ENCODE data around the gene PPP1R16B.
A peak's percentile ranks its signal among the peaks of the same experiment; 100 is the strongest.
"Not testable (repeated sequence)": the region's sequence is repeated elsewhere in the genome, so short reads cannot be mapped to it uniquely, and the experiment has no call there.

Gene PPP1R16B

DNA sequence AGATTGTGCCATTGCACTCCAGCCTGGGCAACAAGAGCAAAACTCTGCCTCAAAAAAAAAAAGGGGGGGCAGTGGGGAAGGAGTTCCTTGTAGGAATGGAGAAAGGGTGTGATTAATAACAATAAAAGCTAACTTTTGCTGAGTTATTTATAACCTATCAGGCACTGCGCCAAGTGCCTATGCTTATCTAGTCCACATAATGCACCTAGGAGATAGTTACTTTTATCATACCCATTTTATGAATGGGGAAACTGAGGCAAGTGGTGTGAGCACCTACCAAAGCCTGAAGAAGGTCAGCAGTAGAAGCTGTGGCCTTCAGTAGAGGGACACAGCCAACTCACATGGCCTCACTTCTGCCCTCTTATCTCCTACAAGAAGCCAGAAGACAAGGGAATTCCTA, 13.6 kb upstream of the PPP1R16B start:
- no peak for DNase-seq (ENCODE audit: low spot score)

- not testable (repeated sequence) for DNase-seq (ENCODE audit: low spot score)
These were observed 11.4 kb upstream of the PPP1R16B start for GRCh38 chr20:38794057-38794456.

DNA sequence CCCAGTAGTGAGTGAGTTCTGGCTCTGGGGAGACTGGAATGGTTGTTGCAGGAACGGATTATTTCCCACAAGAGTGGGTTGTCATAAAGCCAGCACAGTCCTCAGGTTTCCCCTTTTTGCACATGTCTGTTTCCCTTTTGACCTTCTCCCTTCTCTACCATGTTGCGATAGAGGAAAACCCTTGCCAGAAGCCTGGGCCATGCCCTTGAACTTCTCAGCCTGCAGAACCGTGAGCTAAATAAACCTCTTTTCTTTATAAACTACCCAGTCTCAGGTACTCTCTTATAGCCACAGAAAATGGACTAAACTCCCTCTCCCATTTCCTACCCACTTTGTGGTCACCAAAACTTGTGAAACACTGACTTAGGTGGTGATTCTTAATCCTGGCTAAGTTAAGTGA, 7.2 kb upstream of the PPP1R16B start:
- no peak for DNase-seq (ENCODE audit: low spot score)

DNA sequence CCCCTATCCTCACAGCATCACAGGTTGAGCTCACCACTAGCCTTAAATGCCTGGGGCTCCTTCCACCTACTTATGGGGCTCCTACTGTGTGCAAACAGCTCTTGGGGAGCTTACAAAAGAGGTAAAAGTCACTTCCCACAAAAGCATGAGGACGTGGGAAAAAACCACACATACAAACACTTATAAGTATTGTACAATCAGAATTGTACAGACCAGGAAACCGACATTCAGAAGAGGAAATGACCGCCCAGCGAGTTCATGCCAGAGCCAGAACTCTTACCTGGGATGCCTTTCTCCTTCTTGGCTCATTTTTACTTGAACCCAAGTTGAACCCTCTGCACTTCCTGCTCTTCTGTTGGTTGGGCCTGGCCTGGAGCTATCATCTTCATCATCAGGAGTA, 6.3 kb upstream of the PPP1R16B start:
- no peak for DNase-seq (ENCODE audit: low spot score)

GRCh38 chr20:38800882-38801281, 4.6 kb upstream of the PPP1R16B start:
- DNase-seq (ENCODE audit: low spot score): no peak

DNA sequence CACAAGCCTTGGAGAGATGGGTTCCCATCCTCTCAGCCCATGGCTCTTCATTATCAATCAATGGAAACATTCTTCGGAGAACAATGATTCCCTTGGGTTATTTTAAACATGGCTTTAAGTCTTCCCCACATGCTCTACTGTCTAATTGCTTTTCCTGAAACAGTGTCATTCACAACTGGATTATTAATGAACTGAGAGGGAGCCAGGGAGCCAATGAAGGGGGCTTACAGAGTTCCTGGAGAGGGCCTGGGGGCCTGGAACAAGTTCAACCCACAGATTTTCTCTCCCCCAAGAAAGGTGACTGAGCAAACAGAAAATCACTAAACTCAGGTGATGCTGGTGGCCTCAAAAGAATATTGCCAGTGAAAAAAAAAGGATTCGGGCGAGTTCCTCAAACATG, 1.3 kb upstream of the PPP1R16B start:
- DNase-seq (ENCODE audit: low spot score): no peak

DNA sequence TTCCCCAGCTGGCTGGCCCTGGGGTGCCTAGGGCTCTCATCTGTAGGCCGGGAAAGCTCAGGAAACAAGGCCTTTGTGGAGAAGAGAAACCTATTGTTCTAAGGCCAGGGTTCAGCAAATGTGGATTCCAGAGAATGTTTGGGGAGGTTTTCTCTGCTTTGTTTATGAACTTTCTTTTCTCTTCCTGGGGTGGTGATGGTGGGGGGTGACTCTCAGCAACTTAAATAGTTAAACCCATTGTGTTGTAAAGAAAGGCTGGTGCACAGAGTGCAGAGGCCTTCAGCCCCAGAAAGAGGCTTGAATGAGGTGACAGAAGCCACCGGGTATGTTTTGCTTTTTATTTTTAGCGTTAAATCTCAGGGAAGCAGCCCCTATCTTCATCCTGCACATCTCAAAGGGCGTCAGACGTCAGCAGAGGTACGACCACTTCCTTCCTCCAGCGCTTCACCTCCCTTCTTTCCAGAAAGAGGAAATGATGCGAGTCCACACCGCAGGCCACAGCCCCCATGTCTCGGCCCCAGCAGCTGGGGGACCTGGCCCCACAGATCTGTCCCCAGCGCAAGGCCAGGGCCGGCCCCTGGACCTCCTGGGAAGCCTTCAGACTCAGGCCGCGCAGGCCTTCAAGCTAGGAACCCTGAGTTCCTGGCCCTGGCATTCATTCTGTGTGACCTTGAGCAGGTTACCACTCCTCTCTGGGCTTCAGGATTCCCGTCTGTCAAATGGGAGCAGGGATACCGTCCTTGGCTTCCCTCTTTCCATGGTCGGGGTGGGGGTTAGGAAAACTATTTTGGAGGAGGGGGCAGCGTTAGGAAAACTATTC, 605 bp upstream of the PPP1R16B start:
- no peak for DNase-seq (ENCODE audit: low spot score)

DNA sequence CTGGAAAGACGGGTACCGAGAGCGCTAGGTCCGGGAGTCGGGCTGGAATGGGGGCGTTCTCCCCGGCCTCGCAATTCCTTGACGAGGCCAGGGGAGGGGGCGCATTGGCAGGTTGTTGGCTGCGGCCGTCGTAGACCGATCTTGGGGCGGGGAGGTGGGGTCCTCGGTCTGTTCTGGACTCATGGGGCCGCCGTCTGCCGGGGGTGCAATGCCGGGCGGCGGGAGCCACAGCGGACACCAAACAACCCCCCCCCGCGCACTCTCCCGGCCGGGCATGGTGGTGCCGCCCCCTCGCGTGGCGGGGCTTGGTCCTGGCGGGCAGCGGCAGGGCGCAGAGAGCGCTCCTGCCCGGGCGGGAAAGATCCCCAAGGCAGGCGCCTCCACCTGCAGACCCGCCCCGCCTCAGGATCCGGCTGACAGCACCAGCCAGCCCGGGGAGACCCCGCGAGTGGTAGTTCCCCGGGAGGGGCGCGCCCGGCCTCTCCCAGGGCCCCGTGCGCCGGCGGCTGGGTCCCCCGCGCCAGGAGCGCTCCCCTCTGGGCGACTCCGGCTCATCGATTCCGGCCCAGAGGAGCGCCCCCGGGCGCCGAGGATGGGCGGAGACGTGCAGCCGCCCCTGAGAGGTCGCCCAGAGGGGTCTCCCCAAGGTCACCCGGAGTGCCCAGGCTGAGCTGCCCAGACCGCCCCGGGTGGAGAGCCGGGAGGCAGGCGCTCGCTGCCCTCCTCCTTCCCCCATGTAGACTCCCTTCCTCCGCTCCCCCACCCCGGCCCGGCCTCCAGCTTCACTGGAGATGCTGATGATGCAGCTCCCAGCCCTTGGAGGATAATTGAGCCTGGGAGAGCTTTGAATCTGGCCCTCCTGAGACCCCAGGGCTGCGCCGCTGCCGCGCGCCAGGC, 709 bp downstream of the PPP1R16B start:
- no peak for DNase-seq (ENCODE audit: low spot score)

DNA sequence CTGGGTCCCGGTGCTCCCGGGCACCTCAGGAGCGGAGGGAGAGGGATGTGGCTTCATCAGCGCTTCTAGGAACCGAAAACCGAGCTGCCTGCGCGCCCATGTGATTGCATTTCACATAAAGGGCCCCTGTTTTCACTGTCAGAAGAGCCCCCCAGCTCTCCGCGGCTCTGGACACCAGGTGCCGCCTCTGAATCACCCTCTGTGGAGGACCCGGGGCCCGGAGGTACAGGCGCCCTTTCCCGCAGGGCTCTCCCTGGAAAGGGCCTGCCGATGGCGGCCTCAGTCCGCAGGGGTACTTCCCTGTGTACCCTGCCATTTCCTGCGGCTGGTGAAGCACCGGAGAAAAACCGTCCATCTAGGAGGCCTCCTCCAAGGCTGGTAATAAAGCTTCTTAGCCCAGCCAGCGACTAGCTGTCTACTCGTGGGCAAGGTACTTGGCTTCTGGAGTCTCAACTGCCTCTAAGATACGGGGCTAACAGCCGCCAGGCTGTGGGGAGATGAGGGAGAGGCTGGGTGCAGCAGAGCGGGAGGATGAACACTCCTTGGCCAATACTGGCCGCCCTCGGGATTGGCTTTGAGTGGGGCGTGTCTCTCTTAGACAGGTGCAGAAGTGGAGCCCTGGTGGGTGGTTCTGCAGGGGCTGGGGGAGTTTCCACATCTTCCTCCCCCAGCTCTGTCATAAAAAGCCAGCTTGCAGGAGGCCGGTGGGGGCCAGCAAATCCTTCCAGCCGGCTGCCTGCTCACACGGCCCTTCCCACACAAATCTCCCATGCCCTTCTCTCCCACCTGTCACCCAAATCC, 1.6 kb downstream of the PPP1R16B start:
- no peak for DNase-seq (ENCODE audit: low spot score)

GRCh38 chr20:38809942-38810341, 4.4 kb downstream of the PPP1R16B start:
- DNase-seq (ENCODE audit: low spot score): no peak

GRCh38 chr20:38810926-38811630, 5.6 kb downstream of the PPP1R16B start:
- no peak for DNase-seq (ENCODE audit: low spot score)

GRCh38 chr20:38811769-38812168, 6.3 kb downstream of the PPP1R16B start:
- no peak for DNase-seq (ENCODE audit: low spot score)

DNA sequence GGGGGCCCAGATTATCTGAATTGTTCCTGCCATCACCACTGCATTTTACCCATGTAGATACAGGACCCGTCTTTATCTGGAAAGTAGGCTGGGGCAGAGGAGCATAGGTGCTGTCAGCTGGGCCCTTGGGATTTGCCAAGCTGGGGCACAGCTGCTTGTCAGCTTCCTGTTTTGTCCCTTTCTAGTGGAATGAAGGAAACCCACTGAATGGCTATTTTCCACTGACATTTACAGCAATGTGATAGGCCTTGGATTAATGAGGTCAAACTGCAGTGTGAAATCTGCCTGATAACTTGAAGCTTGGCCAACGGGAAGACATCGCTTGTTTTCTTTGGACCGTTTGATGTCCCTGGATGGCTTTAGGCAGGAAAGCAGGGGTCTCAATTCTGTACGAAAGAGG, 6.7 kb downstream of the PPP1R16B start:
- DNase-seq (ENCODE audit: low spot score): no peak

DNA sequence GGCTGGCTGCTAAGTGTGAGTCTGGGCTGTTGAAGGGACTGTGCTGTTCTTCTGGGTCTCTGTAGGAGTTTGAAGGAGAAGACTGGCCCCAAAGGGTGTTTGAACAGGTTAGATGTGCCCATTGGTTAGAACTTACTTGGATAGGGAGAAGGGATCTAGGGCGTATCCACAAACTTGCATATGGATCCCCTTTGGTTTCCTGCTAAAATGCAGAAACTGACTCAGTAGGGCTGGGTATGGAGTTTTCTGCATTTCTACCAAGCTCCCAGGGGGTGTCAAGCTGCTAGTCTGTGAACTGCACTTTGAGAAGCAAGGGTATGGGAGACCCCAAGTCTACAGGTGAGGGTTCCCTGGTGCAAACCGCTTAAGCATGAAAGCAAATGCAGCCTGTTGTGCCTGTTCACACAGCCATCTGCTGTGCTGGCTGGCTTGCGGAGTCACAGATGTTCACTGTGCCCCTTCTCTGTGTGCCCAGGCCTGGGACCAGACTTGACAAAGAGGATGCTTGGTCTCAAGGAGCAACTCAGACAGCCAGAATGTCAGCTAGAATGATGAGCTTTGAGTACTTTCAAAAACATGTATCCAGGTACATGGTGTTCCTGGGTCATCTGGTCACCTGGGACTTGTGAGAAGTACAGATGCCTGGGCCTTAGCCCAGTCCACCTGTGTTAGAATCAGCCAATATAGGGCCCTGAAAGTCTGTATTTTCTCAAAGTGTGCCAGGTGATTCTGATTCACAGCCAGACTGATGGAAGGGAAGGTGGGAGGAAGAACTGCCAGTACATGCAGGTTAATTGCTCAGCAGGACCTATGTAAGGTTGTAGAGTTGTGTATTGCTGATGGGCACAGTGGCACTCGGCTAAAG, 7.4 kb downstream of the PPP1R16B start:
- no peak for DNase-seq (ENCODE audit: low spot score)

DNA sequence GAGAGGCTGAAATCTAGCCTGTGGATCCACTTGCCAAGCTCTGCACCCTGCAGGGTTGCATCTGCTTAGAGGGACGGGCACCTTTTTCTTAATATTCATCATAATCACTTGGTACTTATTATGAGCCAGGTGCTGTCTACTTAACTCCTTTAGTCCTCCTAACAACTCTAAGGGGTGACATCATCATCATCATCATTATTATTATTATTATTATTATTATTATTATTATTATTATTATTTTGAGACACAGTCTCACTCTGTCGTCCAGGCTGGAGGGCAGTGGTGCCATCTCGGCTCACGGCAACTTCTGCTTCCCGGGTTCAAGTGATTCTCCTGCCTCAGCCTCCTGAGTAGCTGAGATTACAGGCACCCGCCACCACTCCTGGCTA, 8.1 kb downstream of the PPP1R16B start:
- DNase-seq (ENCODE audit: low spot score): not testable (repeated sequence)

GRCh38 chr20:38815446-38815845, 9.9 kb downstream of the PPP1R16B start:
- no peak for DNase-seq (ENCODE audit: low spot score)

DNA sequence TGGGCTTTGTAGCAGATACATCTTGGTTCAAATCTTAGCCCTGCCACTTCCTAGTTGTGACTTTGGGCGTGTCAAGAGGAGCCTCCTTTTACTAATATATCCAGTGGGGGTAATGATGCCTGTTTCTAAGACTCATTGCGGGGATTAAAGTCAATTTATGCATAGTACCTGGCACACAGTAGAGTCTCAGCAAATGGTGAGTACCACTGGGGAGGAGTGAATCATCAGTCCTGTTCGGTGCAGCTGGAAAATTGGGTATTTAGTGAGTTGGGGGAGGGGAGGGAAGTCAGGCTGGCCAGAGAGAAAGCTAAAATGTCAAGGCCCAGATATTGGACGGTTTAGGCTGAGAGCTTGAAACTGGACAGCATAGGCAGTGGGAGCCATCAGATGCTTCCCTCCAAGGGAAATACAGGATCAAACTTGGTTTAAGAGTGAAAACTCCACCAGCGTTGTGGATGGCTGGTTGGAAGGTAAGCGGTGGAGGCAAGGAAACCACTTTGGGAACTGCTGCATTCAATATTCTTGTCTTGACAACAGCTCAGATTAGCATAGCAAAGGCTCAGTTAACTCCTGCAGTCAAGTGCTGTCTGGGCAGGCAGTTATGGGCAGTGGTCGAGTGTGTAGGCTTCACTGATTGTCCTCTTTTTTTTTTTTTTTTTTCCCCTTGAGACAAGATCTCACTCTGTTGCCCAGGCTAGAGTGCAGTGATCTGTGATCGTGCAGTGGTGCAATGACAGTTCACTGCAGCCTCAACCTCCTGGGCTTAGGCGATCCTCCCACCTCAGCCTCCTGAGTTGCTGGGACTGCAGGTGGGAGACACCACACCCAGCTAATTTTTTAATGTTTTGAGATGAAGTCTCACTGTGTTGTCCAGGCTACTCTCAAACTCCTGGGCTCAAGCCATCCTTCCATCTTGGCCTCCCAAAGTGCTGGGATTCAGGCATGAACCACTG, 12.9 kb downstream of the PPP1R16B start:
- no peak for DNase-seq (ENCODE audit: low spot score)

- no peak for DNase-seq (ENCODE audit: low spot score)
These were observed 20.0 kb downstream of the PPP1R16B start for GRCh38 chr20:38825571-38825900.

DNA sequence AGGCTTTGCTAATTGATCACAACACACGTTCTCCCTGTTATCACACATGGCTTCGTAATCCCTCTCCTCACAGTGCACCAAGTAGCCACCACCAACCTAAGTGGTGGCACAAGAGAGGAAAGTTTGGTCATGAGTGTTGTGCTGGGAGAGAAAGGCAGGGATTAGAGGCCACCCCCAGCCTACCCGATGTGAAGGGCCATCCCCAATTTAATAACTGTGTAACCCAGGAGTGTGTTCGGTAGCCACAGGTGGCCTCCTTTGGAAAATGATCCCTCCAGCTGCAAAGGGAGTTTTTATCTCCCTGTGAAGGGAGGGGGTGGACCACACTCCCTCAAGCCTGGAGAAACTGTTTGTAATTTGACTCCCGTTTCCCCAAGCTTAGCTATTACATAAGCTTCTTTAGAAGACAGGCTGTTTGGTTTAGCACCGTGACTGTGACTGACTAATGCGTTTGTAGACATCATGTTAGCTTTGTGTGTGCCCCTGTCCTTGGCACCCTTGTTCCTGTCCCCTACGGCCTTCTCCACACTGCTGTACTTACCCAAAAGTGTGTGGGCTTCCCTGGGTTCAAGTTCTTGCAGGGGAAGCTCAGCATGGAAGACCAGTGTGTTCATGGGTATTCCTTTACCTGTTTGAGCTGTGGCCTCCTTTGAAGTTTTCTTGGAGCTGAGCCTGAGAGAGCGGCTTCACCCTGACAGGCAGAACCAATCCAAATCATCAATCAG, 20.6 kb downstream of the PPP1R16B start:
- peak; percentile 21 for DNase-seq (ENCODE audit: low spot score)

Measured in AG08395 (cell line).